WTC11 (cell line): ENCODE measurements around the gene HHIPL1. TPM values are rescaled to one million over a fixed set of nuclear protein-coding genes. Genes with fewer than 3 reads are reported as not detected.

ENCODE experiments used
- ATAC-seq: fragments of 200-7000 bp; cut with Tn5 transposase; 2 replicates; pipeline ENCODE4 v1.10.0; 2021; ENCODE audit warnings: mild to moderate bottlenecking, moderate library complexity
- CTCF ChIA-PET: fragments of 300-600 bp; sonication (Branson Sonifier 250); formaldehyde crosslinking; loops from one replicate; lab custom pipeline; 2021; ENCODE audit warnings: antibody characterized with exemption; lab: Charles Lee
- POLR2A ChIA-PET: fragments of 350-600 bp; sonication (Branson Sonifier 250); formaldehyde crosslinking; loops from one replicate; lab custom pipeline; 2021; ENCODE audit warnings: antibody characterized with exemption; lab: Charles Lee
- DNase-seq: peaks from one replicate; pipeline ENCODE4 v3.0.0; 2021; ENCODE audit warnings: low spot score
- H3K27ac Mint-ChIP-seq: 2 replicates; pipeline ENCODE4 v1.8.0; 2021; ENCODE audit warnings: mixed read lengths
- H3K27me3 Mint-ChIP-seq: 2 replicates; pipeline ENCODE4 v1.8.0; 2021; ENCODE audit warnings: low read depth, mild to moderate bottlenecking, moderate library complexity, mixed read lengths
- H3K36me3 Mint-ChIP-seq: 2 replicates; pipeline ENCODE4 v1.8.0; 2021; ENCODE audit warnings: mixed read lengths
- H3K4me1 Mint-ChIP-seq: 2 replicates; pipeline ENCODE4 v1.8.0; 2022; ENCODE audit warnings: mixed read lengths
- H3K4me3 Mint-ChIP-seq: 2 replicates; pipeline ENCODE4 v1.8.0; 2021; ENCODE audit warnings: mild to moderate bottlenecking, moderate library complexity, mixed read lengths
- H3K9me3 Mint-ChIP-seq: 2 replicates; pipeline ENCODE4 v1.8.0; 2021; ENCODE audit warnings: mixed read lengths
- CREM ChIP-seq: sonication (generic); formaldehyde crosslinking; IDR thresholded peaks from 2 replicates; pipeline ENCODE4 v1.8.1; 2022; ENCODE audit warnings: mild to moderate bottlenecking, missing genetic modification reagents, moderate library complexity
- ELF4 ChIP-seq: sonication (generic); formaldehyde crosslinking; IDR thresholded peaks from 2 replicates; pipeline ENCODE4 v1.8.1; 2022; ENCODE audit warnings: low read depth, mild to moderate bottlenecking, moderate library complexity, missing genetic modification reagents
- FOXJ3 ChIP-seq: sonication (generic); formaldehyde crosslinking; IDR thresholded peaks from 2 replicates; pipeline ENCODE4 v1.9.0; 2021; ENCODE audit warnings: missing genetic modification reagents, mild to moderate bottlenecking, borderline replicate concordance
- FOXK1 ChIP-seq: sonication (generic); formaldehyde crosslinking; IDR thresholded peaks from 2 replicates; pipeline ENCODE4 v1.8.0; 2022; ENCODE audit warnings: mild to moderate bottlenecking, moderate library complexity, missing genetic modification reagents
- HMGA2 ChIP-seq: fragments of 250-450 bp; sonication (Bioruptor Pico); IDR thresholded peaks from 2 replicates; pipeline ENCODE4 v1.4.0; 2021; ENCODE audit warnings: mild to moderate bottlenecking, moderate library complexity
- KAT7 ChIP-seq: sonication (generic); formaldehyde crosslinking; IDR thresholded peaks from 2 replicates; pipeline ENCODE4 v1.8.1; 2023; ENCODE audit warnings: missing genetic modification reagents, mild to moderate bottlenecking, borderline replicate concordance
- NFATC4 ChIP-seq: fragments of 250-450 bp; sonication (Bioruptor Pico); IDR thresholded peaks from 2 replicates; pipeline ENCODE4 v1.9.0; 2021; ENCODE audit warnings: mild to moderate bottlenecking
- OVOL2 ChIP-seq: fragments of 250-450 bp; sonication (Bioruptor Pico); IDR thresholded peaks from 2 replicates; pipeline ENCODE4 v1.9.0; 2021; ENCODE audit warnings: mild to moderate bottlenecking, borderline replicate concordance
- PRRX2 ChIP-seq: fragments of 250-450 bp; sonication (Bioruptor Pico); IDR thresholded peaks from 2 replicates; pipeline ENCODE4 v1.8.0; 2021; ENCODE audit warnings: mild to moderate bottlenecking
- TP53 ChIP-seq: sonication (generic); formaldehyde crosslinking; IDR thresholded peaks from 2 replicates; pipeline ENCODE4 v1.8.1; 2023; ENCODE audit warnings: mild to moderate bottlenecking, missing genetic modification reagents
- ZBTB21 ChIP-seq: sonication (generic); formaldehyde crosslinking; IDR thresholded peaks from 2 replicates; pipeline ENCODE4 v1.8.1; 2023; ENCODE audit warnings: mild to moderate bottlenecking, missing genetic modification reagents, borderline replicate concordance
- ZBTB43 ChIP-seq: sonication (generic); formaldehyde crosslinking; IDR thresholded peaks from 2 replicates; pipeline ENCODE4 v1.8.1; 2023; ENCODE audit warnings: mild to moderate bottlenecking, missing genetic modification reagents
- ZNF219 ChIP-seq: sonication (generic); formaldehyde crosslinking; IDR thresholded peaks from 2 replicates; pipeline ENCODE4 v1.8.0; 2023; ENCODE audit warnings: missing genetic modification reagents, mild to moderate bottlenecking, borderline replicate concordance
- ZNF416 ChIP-seq: fragments of 250-450 bp; sonication (Bioruptor Pico); IDR thresholded peaks from 2 replicates; pipeline ENCODE4 v1.9.0; 2021; ENCODE audit warnings: mild to moderate bottlenecking, inconsistent platforms
- ZNF512 ChIP-seq: sonication (generic); formaldehyde crosslinking; IDR thresholded peaks from 2 replicates; pipeline ENCODE4 v1.8.1; 2022; ENCODE audit warnings: missing genetic modification reagents, borderline replicate concordance
- total RNA-seq: library from RNA; stranded (reverse); gene quantifications from 3 replicates; pipeline ENCODE4 v1.2.3, GENCODE V29; 2021
- TF ChIP-seq, protein P1 (sequence below): sonication (generic); formaldehyde crosslinking; IDR thresholded peaks from 2 replicates; pipeline ENCODE4 v1.8.0; 2022; ENCODE audit warnings: mild to moderate bottlenecking, missing genetic modification reagents
- TF ChIP-seq, protein P2 (sequence below): sonication (generic); formaldehyde crosslinking; IDR thresholded peaks from 2 replicates; pipeline ENCODE4 v1.8.1; 2022; ENCODE audit warnings: mild to moderate bottlenecking, moderate library complexity, missing genetic modification reagents
- TF ChIP-seq, protein P3 (sequence below): sonication (generic); formaldehyde crosslinking; IDR thresholded peaks from 2 replicates; pipeline ENCODE4 v1.8.1; 2023; ENCODE audit warnings: mild to moderate bottlenecking, missing genetic modification reagents
- TF ChIP-seq, protein P4 (sequence below): sonication (generic); formaldehyde crosslinking; IDR thresholded peaks from 2 replicates; pipeline ENCODE4 v1.8.1; 2023; ENCODE audit warnings: mild to moderate bottlenecking, missing genetic modification reagents, borderline replicate concordance

HHIPL1 gene
- total RNA-seq, 1 experiment from 2014 or later, result 1.5 TPM

DNA sequence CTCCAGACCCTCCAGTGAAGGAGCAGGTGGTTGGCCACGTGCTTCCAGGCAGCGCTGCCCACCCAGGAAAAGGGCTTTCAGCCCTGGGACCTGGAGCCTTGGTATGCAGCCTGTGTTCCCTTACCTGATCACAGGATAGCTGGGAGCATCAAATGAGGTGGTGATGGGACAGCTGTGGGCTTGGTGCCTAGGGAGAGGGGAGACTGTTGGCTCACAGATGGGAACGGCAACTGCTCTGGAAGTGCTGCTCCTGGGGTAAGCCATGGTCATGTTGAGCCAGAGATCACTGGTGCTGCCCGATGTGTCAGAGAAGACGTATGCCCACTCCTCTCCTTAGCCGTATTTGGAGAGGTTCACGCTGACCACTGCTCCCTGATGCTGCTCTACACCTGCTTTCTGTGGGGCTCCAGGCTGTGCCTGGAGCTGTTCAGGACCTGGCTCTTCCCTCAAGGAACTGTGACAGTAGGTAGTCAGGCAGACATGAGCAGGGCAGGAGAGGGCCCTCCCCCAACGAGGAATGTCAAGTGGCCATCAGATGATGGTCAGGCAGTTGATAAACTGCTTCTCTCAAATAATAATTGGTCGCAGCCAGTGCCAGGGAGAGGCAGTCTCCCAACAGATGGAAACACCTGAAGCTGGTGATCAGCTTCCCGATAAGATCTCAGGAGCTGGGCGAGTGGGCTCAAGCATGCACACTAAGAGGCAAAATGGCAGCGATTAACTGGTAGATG is 36.3 kb downstream of the HHIPL1 start (continued):
- no peak for TF ChIP-seq NFATC4 (CRISPR knock-in tag)
- TF ChIP-seq, protein P1, sequence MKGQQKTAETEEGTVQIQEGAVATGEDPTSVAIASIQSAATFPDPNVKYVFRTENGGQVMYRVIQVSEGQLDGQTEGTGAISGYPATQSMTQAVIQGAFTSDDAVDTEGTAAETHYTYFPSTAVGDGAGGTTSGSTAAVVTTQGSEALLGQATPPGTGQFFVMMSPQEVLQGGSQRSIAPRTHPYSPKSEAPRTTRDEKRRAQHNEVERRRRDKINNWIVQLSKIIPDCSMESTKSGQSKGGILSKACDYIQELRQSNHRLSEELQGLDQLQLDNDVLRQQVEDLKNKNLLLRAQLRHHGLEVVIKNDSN (CRISPR knock-in tag), result no peak
- no peak for TF ChIP-seq ZNF219 (CRISPR knock-in tag)
- no peak for TF ChIP-seq ZNF512
- no peak for TF ChIP-seq FOXJ3 (CRISPR knock-in tag)
- TF ChIP-seq FOXK1 (CRISPR knock-in tag), result no peak
- TF ChIP-seq ZBTB43 (CRISPR knock-in tag), result no peak

GRCh38 chr14:99681832-99682148 is 36.9 kb downstream of the HHIPL1 start:
- no peak for DNase-seq
- ChIA-PET CTCF (interaction anchor here (0.6 to 1.4 kb wide), 3 partner anchors 47 to 473 kb away, joined by 3 to 5 read pairs (median 3); no protein-coding TSS in a partner anchor), POLR2A (interaction anchor here (0.7 kb wide), 1 partner anchor 79 kb away, joined by 4 read pairs; no protein-coding TSS in a partner anchor)
- Mint-ChIP-seq H3K9me3 (peaks cover 20% of the 10 kb centered on the region), H3K27ac (no peak overlapping the region), H3K27me3 (peaks cover 7% of the 10 kb centered on the region), H3K4me1 (peaks cover 12% of the 10 kb centered on the region), H3K36me3 (peaks cover 8% of the 10 kb centered on the region), H3K4me3 (no peak overlapping the region)
- no peak for ATAC-seq
- TF ChIP-seq OVOL2 (CRISPR knock-in tag) (no peak), ZNF416 (CRISPR knock-in tag) (no peak), ZBTB21 (CRISPR knock-in tag) (no peak)
- TF ChIP-seq, protein P2, sequence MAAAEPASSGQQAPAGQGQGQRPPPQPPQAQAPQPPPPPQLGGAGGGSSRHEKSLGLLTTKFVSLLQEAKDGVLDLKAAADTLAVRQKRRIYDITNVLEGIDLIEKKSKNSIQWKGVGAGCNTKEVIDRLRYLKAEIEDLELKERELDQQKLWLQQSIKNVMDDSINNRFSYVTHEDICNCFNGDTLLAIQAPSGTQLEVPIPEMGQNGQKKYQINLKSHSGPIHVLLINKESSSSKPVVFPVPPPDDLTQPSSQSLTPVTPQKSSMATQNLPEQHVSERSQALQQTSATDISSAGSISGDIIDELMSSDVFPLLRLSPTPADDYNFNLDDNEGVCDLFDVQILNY (CRISPR knock-in tag), result no peak

DNA sequence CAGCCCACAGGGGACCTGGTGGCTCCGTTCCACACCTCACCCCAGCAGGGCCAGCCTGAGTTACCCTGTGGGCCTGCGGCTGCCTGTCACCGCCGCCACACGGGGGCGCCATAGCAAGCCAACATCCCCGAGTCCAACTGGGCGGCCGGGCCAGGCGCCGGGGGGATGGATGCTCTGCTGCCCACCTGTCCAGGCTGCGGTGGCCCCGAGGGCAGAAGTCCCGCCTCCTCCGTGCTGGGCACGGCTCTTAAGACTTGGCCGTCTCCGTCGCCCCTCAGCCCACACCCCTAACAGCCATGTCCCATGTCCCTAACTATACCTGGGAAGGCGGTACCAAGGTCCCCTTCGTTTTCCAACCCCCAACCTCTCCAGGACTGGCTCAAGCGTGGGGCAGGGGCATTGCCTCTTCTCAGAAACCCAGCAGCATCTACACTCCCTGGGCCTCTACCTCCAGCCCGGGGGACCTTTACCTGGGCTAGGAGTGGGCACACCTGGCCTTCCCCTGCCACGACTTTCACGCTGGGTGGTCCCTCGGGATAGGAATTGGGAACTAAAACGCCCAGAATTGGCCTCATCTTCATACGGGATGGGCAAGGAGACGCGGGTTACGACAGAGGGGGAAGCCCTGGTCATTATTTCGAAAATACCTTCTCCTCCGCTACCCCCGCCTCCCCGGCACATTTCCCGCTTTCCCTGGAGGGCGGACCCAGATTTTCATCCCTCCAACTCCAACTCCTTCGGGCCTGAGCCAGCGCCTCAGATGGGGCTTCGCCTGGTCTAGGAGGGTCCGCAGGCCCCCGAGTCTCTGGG is 38.1 kb downstream of the HHIPL1 start:
- peak; percentile 27 for ATAC-seq
- CTCF ChIA-PET, result interaction anchor here (0.6 to 1.4 kb wide), 8 partner anchors 12 to 321 kb away, joined by 3 to 9 read pairs (median 4); no protein-coding TSS in a partner anchor
- H3K4me3 Mint-ChIP-seq, result peak overlapping the region; percentile 79
- peaks cover 7% of the 10 kb centered on the region for H3K27me3 Mint-ChIP-seq
- no peak overlapping the region; the same call in 1 of the 2 replicates for H3K27ac Mint-ChIP-seq
- POLR2A ChIA-PET, result no interaction called here
- DNase-seq, result peak; percentile 92
- peaks cover 18% of the 10 kb centered on the region for H3K4me1 Mint-ChIP-seq
- H3K36me3 Mint-ChIP-seq, result peaks cover 6% of the 10 kb centered on the region
- H3K9me3 Mint-ChIP-seq, result peaks cover 16% of the 10 kb centered on the region
- TF ChIP-seq HMGA2 (CRISPR knock-in tag) (no peak), TP53 (no peak), KAT7 (CRISPR knock-in tag) (no peak), ELF4 (CRISPR knock-in tag) (no peak), PRRX2 (no peak), ZNF416 (CRISPR knock-in tag) (no peak), CREM (CRISPR knock-in tag) (peak; percentile 26; the same call in 1 of the 2 replicates)
- TF ChIP-seq, protein P3, sequence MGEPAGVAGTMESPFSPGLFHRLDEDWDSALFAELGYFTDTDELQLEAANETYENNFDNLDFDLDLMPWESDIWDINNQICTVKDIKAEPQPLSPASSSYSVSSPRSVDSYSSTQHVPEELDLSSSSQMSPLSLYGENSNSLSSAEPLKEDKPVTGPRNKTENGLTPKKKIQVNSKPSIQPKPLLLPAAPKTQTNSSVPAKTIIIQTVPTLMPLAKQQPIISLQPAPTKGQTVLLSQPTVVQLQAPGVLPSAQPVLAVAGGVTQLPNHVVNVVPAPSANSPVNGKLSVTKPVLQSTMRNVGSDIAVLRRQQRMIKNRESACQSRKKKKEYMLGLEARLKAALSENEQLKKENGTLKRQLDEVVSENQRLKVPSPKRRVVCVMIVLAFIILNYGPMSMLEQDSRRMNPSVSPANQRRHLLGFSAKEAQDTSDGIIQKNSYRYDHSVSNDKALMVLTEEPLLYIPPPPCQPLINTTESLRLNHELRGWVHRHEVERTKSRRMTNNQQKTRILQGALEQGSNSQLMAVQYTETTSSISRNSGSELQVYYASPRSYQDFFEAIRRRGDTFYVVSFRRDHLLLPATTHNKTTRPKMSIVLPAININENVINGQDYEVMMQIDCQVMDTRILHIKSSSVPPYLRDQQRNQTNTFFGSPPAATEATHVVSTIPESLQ (CRISPR knock-in tag), result no peak
- TF ChIP-seq, protein P4, sequence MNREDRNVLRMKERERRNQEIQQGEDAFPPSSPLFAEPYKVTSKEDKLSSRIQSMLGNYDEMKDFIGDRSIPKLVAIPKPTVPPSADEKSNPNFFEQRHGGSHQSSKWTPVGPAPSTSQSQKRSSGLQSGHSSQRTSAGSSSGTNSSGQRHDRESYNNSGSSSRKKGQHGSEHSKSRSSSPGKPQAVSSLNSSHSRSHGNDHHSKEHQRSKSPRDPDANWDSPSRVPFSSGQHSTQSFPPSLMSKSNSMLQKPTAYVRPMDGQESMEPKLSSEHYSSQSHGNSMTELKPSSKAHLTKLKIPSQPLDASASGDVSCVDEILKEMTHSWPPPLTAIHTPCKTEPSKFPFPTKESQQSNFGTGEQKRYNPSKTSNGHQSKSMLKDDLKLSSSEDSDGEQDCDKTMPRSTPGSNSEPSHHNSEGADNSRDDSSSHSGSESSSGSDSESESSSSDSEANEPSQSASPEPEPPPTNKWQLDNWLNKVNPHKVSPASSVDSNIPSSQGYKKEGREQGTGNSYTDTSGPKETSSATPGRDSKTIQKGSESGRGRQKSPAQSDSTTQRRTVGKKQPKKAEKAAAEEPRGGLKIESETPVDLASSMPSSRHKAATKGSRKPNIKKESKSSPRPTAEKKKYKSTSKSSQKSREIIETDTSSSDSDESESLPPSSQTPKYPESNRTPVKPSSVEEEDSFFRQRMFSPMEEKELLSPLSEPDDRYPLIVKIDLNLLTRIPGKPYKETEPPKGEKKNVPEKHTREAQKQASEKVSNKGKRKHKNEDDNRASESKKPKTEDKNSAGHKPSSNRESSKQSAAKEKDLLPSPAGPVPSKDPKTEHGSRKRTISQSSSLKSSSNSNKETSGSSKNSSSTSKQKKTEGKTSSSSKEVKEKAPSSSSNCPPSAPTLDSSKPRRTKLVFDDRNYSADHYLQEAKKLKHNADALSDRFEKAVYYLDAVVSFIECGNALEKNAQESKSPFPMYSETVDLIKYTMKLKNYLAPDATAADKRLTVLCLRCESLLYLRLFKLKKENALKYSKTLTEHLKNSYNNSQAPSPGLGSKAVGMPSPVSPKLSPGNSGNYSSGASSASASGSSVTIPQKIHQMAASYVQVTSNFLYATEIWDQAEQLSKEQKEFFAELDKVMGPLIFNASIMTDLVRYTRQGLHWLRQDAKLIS (CRISPR knock-in tag), result 0 out of 2 replicates have a peak, but pooled peaks have one; percentile 12
